Bronchial epithelial cell (primary cell): ENCODE measurements around the gene ANP32B. TPM values are rescaled to one million over a fixed set of nuclear protein-coding genes. Genes with fewer than 3 reads are reported as not detected.
"Not testable (repeated sequence)": the region's sequence is repeated elsewhere in the genome, so short reads cannot be mapped to it uniquely, and the experiment has no call there.

Source experiments
- DNase-seq: peaks from one replicate; pipeline ENCODE4 v3.0.0-alpha.2; 2010; ENCODE audit warnings: low read depth
- FAIRE-seq: peaks from 2 replicates; lab custom pipeline; 2011; peaks lifted over from hg19 to GRCh38; lab: Jason Lieb, UNC
- H3K27me3 ChIP-seq: 2 replicates; pipeline ENCODE4 v1.5.1; 2011; ENCODE audit warnings: low read length; ENCODE audit not compliant: control insufficient read depth, insufficient read depth
- H3K36me3 ChIP-seq: 2 replicates; pipeline ENCODE4 v1.5.1; 2011; ENCODE audit warnings: low read length; ENCODE audit not compliant: control insufficient read depth, insufficient read depth
- H3K4me3 ChIP-seq: 2 replicates; pipeline ENCODE4 v1.5.1; 2011; ENCODE audit warnings: mild to moderate bottlenecking, low read depth, low read length, control low read depth
- total RNA-seq: library from RNA; depleted of rRNA; stranded (reverse); fragments of >200 nt; gene quantifications from 2 replicates; pipeline ENCODE4 v1.2.1, GENCODE V29; 2014
- TF ChIP-seq, protein P1 (sequence below): IDR thresholded peaks from 2 replicates; pipeline ENCODE4 v1.5.1; 2011; ENCODE audit warnings: mild to moderate bottlenecking, moderate library complexity, low read length, control low read depth, inconsistent platforms; ENCODE audit not compliant: insufficient read depth, severe bottlenecking

ANP32B gene
- total RNA-seq, 1 donor from 2014 or later: 7.1 TPM

DNA sequence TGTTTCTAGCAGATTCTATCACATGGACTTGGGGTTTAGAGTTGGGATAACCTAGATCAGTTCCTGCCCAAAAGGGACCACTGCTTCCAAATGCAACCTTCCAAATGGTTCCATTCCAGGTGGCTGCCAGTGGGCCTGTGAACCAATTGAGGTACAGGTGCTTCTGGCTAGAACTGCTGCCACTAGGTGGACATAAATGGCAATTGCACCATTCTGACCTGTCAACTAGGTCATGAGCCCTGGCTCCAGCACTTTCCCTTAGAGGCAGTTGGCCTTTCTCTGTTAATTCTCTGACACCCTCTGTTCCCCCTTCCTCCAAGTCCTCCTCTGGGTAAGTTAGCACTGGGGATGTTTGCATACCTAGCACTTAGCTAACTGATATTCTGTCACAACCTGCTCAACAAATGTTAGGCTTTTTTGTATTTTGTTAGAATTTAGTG is 28.6 kb upstream of the ANP32B start:
- FAIRE-seq (no peak), DNase-seq (peak; percentile 63)
- H3K36me3 ChIP-seq: no peaks in the 10 kb centered on the region
- TF ChIP-seq, protein P1, sequence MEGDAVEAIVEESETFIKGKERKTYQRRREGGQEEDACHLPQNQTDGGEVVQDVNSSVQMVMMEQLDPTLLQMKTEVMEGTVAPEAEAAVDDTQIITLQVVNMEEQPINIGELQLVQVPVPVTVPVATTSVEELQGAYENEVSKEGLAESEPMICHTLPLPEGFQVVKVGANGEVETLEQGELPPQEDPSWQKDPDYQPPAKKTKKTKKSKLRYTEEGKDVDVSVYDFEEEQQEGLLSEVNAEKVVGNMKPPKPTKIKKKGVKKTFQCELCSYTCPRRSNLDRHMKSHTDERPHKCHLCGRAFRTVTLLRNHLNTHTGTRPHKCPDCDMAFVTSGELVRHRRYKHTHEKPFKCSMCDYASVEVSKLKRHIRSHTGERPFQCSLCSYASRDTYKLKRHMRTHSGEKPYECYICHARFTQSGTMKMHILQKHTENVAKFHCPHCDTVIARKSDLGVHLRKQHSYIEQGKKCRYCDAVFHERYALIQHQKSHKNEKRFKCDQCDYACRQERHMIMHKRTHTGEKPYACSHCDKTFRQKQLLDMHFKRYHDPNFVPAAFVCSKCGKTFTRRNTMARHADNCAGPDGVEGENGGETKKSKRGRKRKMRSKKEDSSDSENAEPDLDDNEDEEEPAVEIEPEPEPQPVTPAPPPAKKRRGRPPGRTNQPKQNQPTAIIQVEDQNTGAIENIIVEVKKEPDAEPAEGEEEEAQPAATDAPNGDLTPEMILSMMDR: peak; percentile 87
- H3K27me3 ChIP-seq: no peaks in the 10 kb centered on the region
- H3K4me3 ChIP-seq: no peak overlapping the region

DNA sequence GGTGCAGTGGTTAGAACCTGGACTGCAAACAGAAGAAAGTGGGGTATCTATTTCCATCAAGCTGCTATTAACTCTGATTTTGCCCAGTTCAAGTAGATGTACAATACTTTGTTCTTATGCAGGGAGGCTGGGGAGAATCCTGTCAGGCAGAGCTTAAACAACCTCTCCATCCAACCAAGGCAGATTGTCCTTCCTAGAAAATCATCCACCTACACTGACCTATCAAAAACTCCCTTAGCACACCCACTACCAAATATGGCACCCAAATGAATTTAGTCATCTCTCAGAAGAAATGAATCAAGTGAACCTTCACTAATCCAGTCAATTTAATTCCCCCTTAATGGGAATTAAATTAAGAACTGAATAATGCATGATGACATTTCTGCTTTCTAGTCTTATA is 26.8 kb upstream of the ANP32B start:
- no peak for DNase-seq
- TF ChIP-seq, protein P1: no peak
- H3K36me3 ChIP-seq: no peaks in the 10 kb centered on the region
- H3K4me3 ChIP-seq: no peak overlapping the region
- no peak for FAIRE-seq
- H3K27me3 ChIP-seq: no peaks in the 10 kb centered on the region

DNA sequence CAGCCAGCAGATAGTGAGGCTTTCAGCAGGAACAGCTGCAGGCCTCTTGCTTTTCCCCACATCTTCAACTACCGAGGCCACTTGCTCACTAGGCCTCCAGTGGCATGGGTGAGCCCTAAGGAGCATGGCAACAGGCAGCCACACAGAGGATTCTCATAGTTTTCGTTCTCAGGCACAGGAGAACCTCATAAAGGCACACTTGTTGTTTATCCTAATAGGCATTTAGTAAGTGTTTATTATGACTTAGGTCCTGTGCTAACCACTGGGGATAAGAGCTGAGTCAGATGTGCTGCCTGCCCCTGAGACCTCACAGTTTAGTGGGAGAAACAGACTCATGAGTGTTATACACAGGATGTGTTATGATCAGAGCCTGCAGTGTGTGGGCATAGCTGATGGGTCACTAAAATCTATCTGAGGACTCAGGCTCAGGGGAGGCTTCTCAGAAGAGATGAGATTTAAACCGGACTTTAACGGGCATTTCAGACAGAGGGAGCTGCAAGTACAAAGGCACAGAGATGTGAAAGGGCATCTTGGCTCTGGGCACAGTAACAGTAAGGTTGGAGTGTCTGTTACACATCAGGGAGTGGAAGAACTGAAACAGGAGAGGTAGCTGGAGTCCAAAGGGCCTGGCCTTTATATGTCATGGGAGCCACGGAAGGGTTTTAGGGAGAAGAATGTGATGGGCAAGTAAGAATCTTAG is 24.2 kb upstream of the ANP32B start:
- Histone ChIP-seq H3K4me3 (no peak overlapping the region), H3K36me3 (no peaks in the 10 kb centered on the region), H3K27me3 (no peaks in the 10 kb centered on the region)
- FAIRE-seq (no peak), DNase-seq (no peak)
- TF ChIP-seq, protein P1: no peak

DNA sequence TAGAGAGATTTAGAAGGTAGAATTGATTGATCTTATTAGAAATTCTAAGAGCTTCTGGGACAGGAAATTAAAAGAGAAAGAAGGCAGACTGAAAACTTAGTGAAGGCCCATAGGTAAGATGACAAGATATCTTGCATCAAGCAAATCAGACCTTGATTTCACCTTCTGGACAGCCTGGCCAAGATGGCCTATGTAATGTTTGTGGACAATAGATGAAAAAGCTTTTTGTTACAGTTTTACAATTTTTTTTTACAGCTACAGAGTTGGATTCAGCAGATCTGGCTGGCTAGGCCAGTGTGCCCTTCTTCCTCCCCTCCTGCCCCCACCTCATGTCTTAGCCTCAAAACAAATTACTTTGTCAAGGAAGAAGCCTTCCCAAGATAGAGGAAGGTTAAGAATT is 23.6 kb upstream of the ANP32B start:
- Histone ChIP-seq H3K4me3 (no peak overlapping the region), H3K36me3 (no peaks in the 10 kb centered on the region), H3K27me3 (no peaks in the 10 kb centered on the region)
- DNase-seq (no peak), FAIRE-seq (no peak)
- TF ChIP-seq, protein P1: no peak

DNA sequence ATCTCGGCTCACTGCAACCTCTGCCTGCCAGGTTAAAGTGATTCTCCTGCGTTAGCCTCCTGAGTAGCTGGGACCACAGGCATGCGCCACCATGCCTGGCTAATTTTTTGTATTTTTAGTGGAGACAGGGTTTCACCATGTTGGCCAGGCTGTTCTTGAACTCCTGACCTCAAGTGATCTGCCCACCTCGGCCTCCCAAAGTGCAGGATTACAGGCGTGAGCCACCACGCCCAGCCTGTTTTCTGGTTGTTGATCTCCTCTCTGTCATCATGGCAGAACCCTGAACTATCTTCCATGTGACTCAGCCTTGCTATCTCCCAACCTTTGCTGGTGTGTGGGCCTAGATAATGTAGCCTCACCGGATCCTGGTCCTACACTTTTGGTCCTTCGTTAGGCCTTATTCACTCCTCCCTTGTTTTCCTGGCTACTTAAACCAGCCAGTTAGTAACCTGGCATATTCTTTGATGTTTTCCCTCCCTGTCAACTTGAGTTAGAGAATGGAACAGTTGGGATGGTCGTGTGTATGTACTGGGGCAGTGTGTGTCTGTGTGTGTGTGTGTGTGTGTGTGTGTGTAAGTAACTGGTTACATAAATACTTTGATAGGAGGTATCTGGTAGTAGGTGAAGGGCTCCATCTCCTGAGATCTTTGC is 22.3 kb upstream of the ANP32B start:
- not testable (repeated sequence) for H3K36me3 ChIP-seq, DNase-seq, H3K27me3 ChIP-seq, H3K4me3 ChIP-seq, FAIRE-seq

DNA sequence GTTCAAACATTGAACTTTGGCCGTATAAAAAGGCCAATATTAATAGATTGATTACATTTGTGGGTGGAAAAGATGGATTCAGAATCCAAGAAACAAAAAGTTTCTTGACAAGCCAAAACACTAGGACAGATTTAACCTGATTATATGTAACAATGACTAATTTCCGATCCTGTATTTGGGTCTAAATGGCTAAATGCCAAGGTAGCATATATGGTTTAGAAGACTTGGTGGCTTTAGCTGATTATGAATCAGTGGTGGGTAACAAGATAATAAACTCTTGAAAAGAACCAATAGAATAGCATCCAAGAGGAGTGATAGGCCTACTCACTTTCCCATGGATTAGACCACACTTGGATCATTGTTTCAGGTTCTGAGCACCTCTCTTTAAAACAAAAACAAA is 21.8 kb upstream of the ANP32B start:
- no peak for DNase-seq
- TF ChIP-seq, protein P1: no peak
- no peaks in the 10 kb centered on the region for H3K27me3 ChIP-seq
- no peaks in the 10 kb centered on the region for H3K36me3 ChIP-seq
- no peak for FAIRE-seq
- H3K4me3 ChIP-seq: no peak overlapping the region
